DOHH2 (cell line): Measurements from ENCODE around the gene TMTC2.

ENCODE experiments used
- CTCF ChIP-seq: fragments of 200-600 bp; sonication (generic); IDR thresholded peaks from one replicate; pipeline ENCODE4 v1.5.1; 2014; ENCODE audit warnings: antibody characterized with exemption, mild to moderate bottlenecking, low read depth, low read length; ENCODE audit not compliant: poor library complexity, severe bottlenecking
- EZH2phosphoT487 ChIP-seq: fragments of 200-600 bp; sonication (generic); IDR thresholded peaks from 2 replicates; pipeline ENCODE4 v1.6.1; 2017; ENCODE audit warnings: borderline replicate concordance, mild to moderate bottlenecking, antibody characterized with exemption, low read length, moderate library complexity, mixed read lengths

DNA sequence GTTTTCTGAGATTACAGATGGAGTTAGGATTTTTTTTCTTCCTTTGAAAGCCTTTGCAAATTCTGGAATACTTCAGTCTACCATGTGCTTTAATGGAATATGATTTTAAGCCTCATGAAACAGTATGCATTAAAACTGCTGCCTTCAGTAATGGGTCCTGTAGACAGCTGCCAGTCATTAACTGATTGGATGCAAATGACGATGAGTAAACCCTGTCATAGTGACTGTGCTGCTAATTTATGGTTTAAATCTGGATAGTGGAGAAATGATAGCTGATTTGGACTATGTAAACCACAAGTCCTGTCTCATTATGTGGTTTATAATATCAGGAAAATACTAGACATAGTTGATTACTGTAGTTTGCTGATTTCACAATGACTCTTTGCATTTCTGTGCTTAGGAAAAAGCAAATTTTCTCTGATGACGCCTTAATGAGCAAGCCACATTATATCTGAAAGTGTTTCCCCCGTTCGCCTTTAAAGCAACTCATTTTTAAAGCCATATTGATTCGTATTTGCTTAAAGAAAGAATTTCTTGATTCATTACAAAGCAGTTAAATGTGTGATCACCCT is 217.6 kb downstream of the TMTC2 start:
- TF ChIP-seq CTCF = no peak
- TF ChIP-seq EZH2phosphoT487 = no peak
